ENCODE results near the gene DDX54.
"Not testable (repeated sequence)": the region's sequence is repeated elsewhere in the genome, so short reads cannot be mapped to it uniquely, and the experiment has no call there.

The DDX54 gene

DNA sequence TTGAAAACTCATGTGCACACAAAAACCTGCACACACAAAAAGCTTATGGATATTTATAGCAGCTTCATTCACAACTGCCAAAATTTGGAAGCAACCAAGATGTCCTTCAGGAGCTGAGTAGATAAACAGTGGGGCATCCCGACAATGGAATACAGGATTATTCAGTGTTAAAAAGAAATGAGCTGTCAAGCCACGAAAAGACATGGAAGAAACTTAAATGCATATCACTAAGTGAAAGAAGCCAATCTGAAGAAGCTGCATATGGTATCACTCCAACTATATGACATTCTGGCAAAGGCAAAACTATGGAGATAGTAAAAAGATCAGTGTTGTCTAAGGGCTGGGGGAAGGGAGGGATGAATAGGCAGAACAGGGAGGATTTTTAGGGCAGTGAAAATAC is 30.7 kb upstream of the DDX54 start:
- no peak for DNase-seq (ENCODE audit: low read depth)

- DNase-seq (ENCODE audit: low read depth) = no peak
Observed at GRCh38 chr12:113214895-113215400, 29.7 kb upstream of the DDX54 start.

- no peak for DNase-seq (ENCODE audit: low read depth)
Observed at GRCh38 chr12:113211160-113211559, 25.9 kb upstream of the DDX54 start.

GRCh38 chr12:113208041-113208934 is 23.0 kb upstream of the DDX54 start:
- peak; percentile 15 for DNase-seq (ENCODE audit: low read depth)

GRCh38 chr12:113207613-113208040 is 22.3 kb upstream of the DDX54 start:
- no peak for DNase-seq (ENCODE audit: low read depth)

DNA sequence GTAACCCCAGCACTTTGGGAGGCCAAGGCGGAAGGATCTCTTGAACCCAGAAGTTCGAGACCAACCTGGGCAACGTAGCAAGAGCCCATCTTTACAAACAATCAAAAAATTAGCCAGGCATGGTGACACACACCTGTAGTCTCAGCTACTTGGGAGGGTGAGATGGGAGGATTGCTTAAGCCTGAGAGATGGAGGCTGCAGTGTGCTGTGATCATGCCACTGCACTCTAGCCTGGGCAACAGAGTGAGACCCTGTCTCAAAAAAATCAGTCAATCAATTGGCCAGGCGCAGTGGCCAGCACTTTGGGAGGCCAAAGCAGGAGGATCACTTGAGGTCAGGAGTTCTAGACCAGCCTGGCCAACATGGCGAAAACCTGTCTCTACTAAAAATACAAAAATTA is 21.5 kb upstream of the DDX54 start:
- DNase-seq (ENCODE audit: low read depth) = not testable (repeated sequence)

DNA sequence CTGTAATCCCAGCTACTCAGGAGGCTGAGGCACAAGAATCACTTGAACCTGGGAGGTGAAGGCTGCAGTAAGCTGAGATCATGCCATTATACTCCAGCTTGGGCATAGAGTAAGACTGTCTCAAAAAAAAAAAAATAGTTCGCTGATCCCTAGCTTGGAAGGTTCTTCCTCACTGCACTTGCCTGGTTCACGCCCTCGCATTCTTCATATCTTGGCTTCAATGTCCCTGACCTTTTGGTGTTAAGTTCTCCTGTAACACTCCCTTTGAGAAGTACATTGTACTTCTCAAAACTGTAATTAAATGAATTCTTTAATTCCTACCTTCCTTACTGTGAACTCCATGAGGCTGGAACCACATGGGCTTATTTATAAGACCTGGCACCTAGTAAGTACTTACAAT is 19.5 kb upstream of the DDX54 start:
- DNase-seq (ENCODE audit: low read depth) = no peak

GRCh38 chr12:113203852-113204760 is 18.8 kb upstream of the DDX54 start:
- no peak for DNase-seq (ENCODE audit: low read depth)

DNA sequence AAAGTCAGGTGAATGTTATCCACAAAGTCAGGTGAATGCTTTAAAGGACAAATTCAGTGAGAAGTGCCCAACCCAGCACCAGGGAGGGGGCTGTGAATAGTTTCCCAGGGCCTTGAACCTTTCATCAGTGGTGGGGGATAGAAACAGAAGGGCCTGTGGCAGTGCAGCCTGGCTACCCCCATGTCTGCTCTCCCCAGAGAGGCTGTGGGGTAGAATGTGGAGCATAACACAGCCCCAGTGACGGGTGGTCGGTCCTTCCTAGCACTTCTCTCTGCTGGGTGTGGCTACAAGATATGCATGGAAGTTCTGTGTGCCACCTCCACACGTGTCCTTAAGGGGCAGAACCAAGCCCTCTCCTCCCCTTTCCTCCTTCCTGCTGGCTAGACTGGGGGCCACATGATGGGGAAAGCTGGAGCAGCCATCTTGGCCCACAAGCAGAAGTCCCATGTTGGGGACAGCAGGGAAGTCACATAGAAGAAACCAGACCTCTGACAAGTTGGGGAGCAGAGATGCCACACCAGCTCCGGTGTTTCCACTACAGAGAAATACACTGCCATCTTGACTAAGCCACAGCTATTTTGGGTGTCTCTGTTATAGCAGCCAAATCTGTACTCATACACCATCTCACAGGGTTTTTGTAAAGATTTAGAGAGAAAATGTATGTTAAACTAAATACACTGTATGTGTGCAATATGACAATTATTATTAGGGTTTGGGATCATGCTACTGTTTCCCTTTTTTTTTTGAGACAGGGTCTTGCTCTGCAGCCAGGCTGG is 17.2 kb upstream of the DDX54 start:
- DNase-seq (ENCODE audit: low read depth) = no peak

- DNase-seq (ENCODE audit: low read depth) = no peak
Observed at GRCh38 chr12:113201187-113202177, 16.2 kb upstream of the DDX54 start.

DNA sequence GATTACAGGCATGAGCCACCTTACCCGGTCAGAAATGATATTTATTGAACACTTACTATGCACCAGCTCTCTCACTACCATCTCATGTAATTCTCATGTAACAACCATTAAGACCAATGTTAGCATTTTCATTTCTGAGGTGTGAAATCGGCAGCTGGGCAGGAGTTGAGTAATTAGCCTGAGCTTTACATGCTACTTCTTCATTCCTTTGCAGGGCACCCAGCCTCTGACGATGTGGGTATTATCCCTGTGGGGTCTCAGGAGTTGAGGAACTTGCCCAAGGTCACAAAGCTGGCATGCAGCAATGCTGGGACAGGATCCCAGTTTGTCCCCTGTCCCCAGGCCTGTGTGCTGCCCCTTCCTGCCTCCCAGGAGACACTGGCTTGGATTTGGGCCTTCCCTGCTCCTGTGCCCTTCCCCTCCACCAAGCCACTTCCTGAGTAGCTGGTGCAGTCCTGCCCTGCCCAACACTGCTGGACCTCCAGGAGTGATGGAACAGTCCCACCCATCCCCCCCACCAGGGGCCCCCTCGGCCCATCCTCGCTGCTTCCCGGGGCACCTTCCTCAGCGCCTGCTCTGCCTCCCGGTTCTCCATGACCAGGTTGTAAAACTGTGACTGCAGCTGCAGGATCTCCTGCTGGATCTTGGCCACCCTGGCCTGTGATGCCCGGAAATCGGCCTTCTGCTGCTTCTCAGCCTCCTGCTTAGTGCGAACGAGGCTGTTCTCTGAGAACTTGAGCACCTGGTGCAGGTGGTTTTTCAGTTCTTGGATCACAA is 14.9 kb upstream of the DDX54 start:
- DNase-seq (ENCODE audit: low read depth) = no peak

- no peak for DNase-seq (ENCODE audit: low read depth)
Observed at GRCh38 chr12:113198296-113198695, 13.0 kb upstream of the DDX54 start.

- DNase-seq (ENCODE audit: low read depth) = no peak
Observed at GRCh38 chr12:113197518-113198077, 12.3 kb upstream of the DDX54 start.

DNA sequence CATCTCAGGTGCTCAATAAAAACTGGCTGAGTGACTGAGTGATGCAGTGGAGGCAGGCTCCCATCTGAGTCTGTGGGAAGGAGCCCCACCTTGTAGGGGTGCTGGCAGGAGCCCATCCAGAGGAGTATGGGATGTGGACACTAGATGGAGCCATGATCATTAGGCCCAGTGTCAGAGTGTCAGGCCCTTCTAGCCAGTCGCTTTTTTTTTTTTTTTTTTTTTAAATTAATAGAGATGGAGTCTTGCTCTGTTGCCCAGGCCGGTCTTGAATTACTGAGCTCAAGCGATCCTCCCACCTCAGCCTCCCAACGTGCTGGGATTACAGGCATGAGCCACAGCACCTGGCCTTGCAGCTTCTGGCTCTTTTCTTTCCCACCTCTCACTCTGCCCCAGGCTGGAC is 11.7 kb upstream of the DDX54 start:
- no peak for DNase-seq (ENCODE audit: low read depth)

GRCh38 chr12:113196582-113196981 is 11.3 kb upstream of the DDX54 start:
- DNase-seq (ENCODE audit: low read depth) = no peak

DNA sequence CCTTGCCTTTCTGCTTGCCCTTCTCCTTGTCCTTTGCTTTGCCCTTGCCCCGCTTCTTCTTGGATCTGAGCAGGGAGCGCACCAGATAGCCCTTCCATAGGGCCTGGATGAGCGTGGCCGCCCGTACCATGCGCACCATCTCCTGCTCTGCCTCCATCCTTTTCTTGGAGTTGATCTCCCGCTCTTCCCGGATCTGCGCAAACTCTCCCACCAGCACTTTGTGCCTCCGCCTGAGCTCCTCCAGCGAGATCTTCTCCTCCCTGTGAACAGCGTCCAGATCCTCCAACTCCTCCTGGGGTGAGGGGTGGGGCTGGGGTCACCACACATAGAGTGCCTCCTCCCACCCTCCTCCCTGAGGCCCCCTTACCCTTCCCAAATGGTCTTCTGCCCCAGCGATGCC is 10.3 kb upstream of the DDX54 start:
- no peak for DNase-seq (ENCODE audit: low read depth)

DNA sequence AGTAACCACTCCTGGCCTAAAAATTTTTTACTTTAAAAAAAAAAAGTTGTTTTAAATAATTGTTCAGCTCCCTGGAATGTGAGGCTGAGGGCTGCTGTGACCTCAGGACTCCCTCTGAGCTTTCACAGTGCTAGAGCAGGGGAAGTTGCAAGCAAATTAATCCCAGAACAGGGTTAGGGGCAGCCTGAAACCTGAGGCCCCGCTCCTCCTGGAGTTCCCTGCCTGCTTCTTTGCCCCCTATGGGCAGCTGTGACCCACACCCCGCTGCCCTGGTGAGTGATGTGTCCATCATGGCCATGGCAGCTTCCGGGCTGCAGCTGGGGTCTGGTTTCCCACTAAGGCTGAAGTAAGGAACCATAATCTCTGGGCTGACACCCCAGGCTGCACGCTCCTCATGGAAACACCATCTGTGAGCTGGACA is 9.7 kb upstream of the DDX54 start:
- no peak for DNase-seq (ENCODE audit: low read depth)

- no peak for DNase-seq (ENCODE audit: low read depth)
Observed at GRCh38 chr12:113191227-113191626, 5.9 kb upstream of the DDX54 start.

- DNase-seq (ENCODE audit: low read depth) = no peak
Observed at GRCh38 chr12:113190761-113191160, 5.5 kb upstream of the DDX54 start.

GRCh38 chr12:113189361-113189760 is 4.1 kb upstream of the DDX54 start:
- no peak for DNase-seq (ENCODE audit: low read depth)
